K562 (cell line): ENCODE measurements around the gene C12orf43. TPM values are rescaled to one million over a fixed set of nuclear protein-coding genes. Genes with fewer than 3 reads are reported as not detected.

Source experiments
- ATAC-seq: fragments of 200-7000 bp; cut with Tn5 transposase; 3 replicates; pipeline ENCODE4 v1.9.1; 2020; ENCODE audit warnings: moderate library complexity
- BruUV-seq: library from RNA; stranded (reverse); fragments of 400-500 nt; replicated peaks from 2 replicates; lab custom pipeline; 2021; lab: Mats Ljungman, UMichigan
- CTCF ChIA-PET: fragments of 300-600 bp; formaldehyde crosslinking; extraction: SDS; loops from one replicate; lab custom pipeline; 2021; ENCODE audit warnings: low intra/inter-chr PET ratio; lab: Yijun Ruan, JAX
- POLR2A ChIA-PET: fragments of 300-600, 350-650 bp; sonication (Branson Sonifier 250); formaldehyde crosslinking; extraction: SDS; loops from one replicate; lab custom pipeline; 2021; ENCODE audit warnings: antibody characterized with exemption, inconsistent platforms; lab: Yijun Ruan, JAX
- DNase-seq, 4 experiments: peaks; one replicate each; pipeline versions ENCODE4 v3.0.0 to v3.0.0-alpha.2; 2011 to 2018; ENCODE audit warnings: low spot score in 3 of 4, mixed read lengths in 3 of 4; ENCODE audit errors: extremely low read depth in 1 of 4
- FAIRE-seq: peaks from 2 replicates; lab custom pipeline; 2011; peaks lifted over from hg19 to GRCh38; lab: Jason Lieb, UNC
- H2AFZ ChIP-seq: 2 replicates; pipeline ENCODE4 v1.6.0; 2011; ENCODE audit warnings: low read depth, low read length, control low read depth, inconsistent platforms
- H3K27ac ChIP-seq: fragments of 200-600 bp; 3 replicates; pipeline ENCODE4 v1.8.0; 2011; ENCODE audit warnings: low read depth, mild to moderate bottlenecking, control low read depth, inconsistent platforms, low read length, moderate library complexity, mixed read lengths; ENCODE audit errors: extremely low read depth
- H3K27me3 ChIP-seq, 2 experiments: fragments of 300-600 bp in 1 of 2; 2 replicates in 1 of 2; 3 replicates in 1 of 2; pipeline versions ENCODE4 v1.6.0 to v1.8.0; 2011; ENCODE audit warnings: inconsistent platforms in 2 of 2, low read length in 2 of 2, mild to moderate bottlenecking in 1 of 2, mixed read lengths in 1 of 2, moderate library complexity in 1 of 2; ENCODE audit not compliant: control insufficient read depth in 2 of 2, insufficient read depth in 2 of 2
- H3K36me3 ChIP-seq: fragments of 300-600 bp; 3 replicates; pipeline ENCODE4 v1.8.0; 2011; ENCODE audit warnings: mild to moderate bottlenecking, low read length, inconsistent platforms; ENCODE audit not compliant: control insufficient read depth, insufficient read depth
- H3K4me1 ChIP-seq, 2 experiments: fragments of 200-600 bp in 1 of 2; replicated peaks in 1 of 2; 2 replicates in 1 of 2; 3 replicates in 1 of 2; pipeline versions ENCODE4 v1.5.1 to v1.8.0; 2011; ENCODE audit warnings: inconsistent platforms in 2 of 2, low read length in 2 of 2, mild to moderate bottlenecking in 1 of 2, mixed read lengths in 1 of 2, moderate library complexity in 1 of 2; ENCODE audit not compliant: control insufficient read depth in 2 of 2, insufficient read depth in 2 of 2
- H3K4me2 ChIP-seq: 2 replicates; pipeline ENCODE4 v1.6.1; 2011; ENCODE audit warnings: low read length, control low read depth, inconsistent platforms, mixed read lengths; ENCODE audit not compliant: insufficient read depth
- H3K4me3 ChIP-seq: fragments of 200-600 bp; sonication (generic), shearing (Covaris generic); 2 replicates; pipeline ENCODE4 v1.5.1; 2016; ENCODE audit warnings: control low read depth, inconsistent platforms
- H3K79me2 ChIP-seq: fragments of 200-600 bp; 3 replicates; pipeline ENCODE4 v1.8.0; 2011; ENCODE audit warnings: low read length, inconsistent platforms; ENCODE audit not compliant: control insufficient read depth, insufficient read depth
- H3K9ac ChIP-seq, 2 experiments: 2 replicates each; pipeline versions ENCODE4 v1.6.0 to v1.6.1; 2011; ENCODE audit warnings: low read depth in 2 of 2, low read length in 2 of 2, control low read depth in 1 of 2, inconsistent platforms in 1 of 2, mild to moderate bottlenecking in 1 of 2, mixed read lengths in 1 of 2; ENCODE audit not compliant: insufficient read depth in 1 of 2
- H3K9me1 ChIP-seq: one replicate; pipeline ENCODE4 v1.6.0; 2011; ENCODE audit warnings: inconsistent platforms, mild to moderate bottlenecking, low read length, moderate library complexity; ENCODE audit not compliant: control insufficient read depth, insufficient read depth
- H3K9me3 ChIP-seq: replicated peaks from 2 replicates; pipeline ENCODE4 v1.5.1; 2011; ENCODE audit warnings: low read depth, low read length, inconsistent platforms; ENCODE audit not compliant: control insufficient read depth, insufficient read depth
- H4K20me1 ChIP-seq: replicated peaks from 2 replicates; pipeline ENCODE4 v1.6.1; 2011; ENCODE audit warnings: low read length, inconsistent platforms, mixed read lengths; ENCODE audit not compliant: control insufficient read depth, insufficient read depth
- BCLAF1 ChIP-seq, 2 experiments: fragments of 450-650 bp in 1 of 2; IDR thresholded peaks; 2 replicates each; pipeline ENCODE4 v1.6.1; 2011 to 2017; ENCODE audit warnings: low read depth in 2 of 2, antibody characterized with exemption in 1 of 2, borderline replicate concordance in 1 of 2, low read length in 1 of 2, mild to moderate bottlenecking in 1 of 2, mixed read lengths in 1 of 2; ENCODE audit not compliant: control insufficient read depth in 1 of 2
- ELF1 ChIP-seq: fragments of 200-800 bp; sonication (Bioruptor generic); IDR thresholded peaks from 2 replicates; pipeline ENCODE4 v1.6.1; 2016; ENCODE audit warnings: missing genetic modification characterization, missing compliant biosample characterization
- FIP1L1 ChIP-seq: fragments of 200-400 bp; formaldehyde crosslinking; IDR thresholded peaks from 2 replicates; pipeline ENCODE4 v1.6.1; 2018; ENCODE audit warnings: mild to moderate bottlenecking, low read depth, low read length; ENCODE audit not compliant: poor library complexity, severe bottlenecking
- HDGF ChIP-seq: fragments of 450-650 bp; IDR thresholded peaks from 2 replicates; pipeline ENCODE4 v1.6.1; 2016
- JUND ChIP-seq, 2 experiments: IDR thresholded peaks; 2 replicates in 1 of 2; 3 replicates in 1 of 2; pipeline ENCODE4 v1.6.1; 2011; ENCODE audit warnings: borderline replicate concordance in 2 of 2, low read depth in 2 of 2, low read length in 2 of 2, improper control_type of control experiment in 1 of 2, missing biosample characterization in 1 of 2, missing genetic modification characterization in 1 of 2, missing genetic modification reagents in 1 of 2
- MAFK ChIP-seq: IDR thresholded peaks from 2 replicates; pipeline ENCODE4 v1.6.1; 2011; ENCODE audit warnings: low read length, improper control_type of control experiment
- RBM25 ChIP-seq: fragments of 200-400 bp; formaldehyde crosslinking; IDR thresholded peaks from 2 replicates; pipeline ENCODE4 v1.6.1; 2018; ENCODE audit warnings: low read length, low read depth, moderate library complexity; ENCODE audit not compliant: severe bottlenecking
- TRIM28 ChIP-seq: fragments of 450-650 bp; IDR thresholded peaks from 2 replicates; pipeline ENCODE4 v1.6.1; 2017
- TSC22D4 ChIP-seq: fragments of 450-650 bp; IDR thresholded peaks from 2 replicates; pipeline ENCODE4 v1.6.1; 2016; ENCODE audit warnings: missing genetic modification characterization, missing biosample characterization, control low read depth
- ZFP36 ChIP-seq: fragments of 150-350 bp; IDR thresholded peaks from 2 replicates; pipeline ENCODE4 v1.6.1; 2018; ENCODE audit warnings: low read length, low read depth; ENCODE audit not compliant: partially characterized antibody
- ZNF316 ChIP-seq: fragments of 450-650 bp; IDR thresholded peaks from 2 replicates; pipeline ENCODE4 v1.6.1; 2016
- ZNF407 ChIP-seq: fragments of 450-650 bp; IDR thresholded peaks from 2 replicates; pipeline ENCODE4 v1.6.1; 2016; ENCODE audit warnings: low read depth
- WGBS: fragments of 100-300 bp; shearing (Covaris generic); methylation state at CpG from one replicate; pipeline ENCODE4 v1.1.6; 2016; ENCODE audit warnings: low coverage, mixed read lengths; ENCODE audit not compliant: insufficient coverage; ENCODE audit errors: missing lambda C conversion rate; 5-methylcytosine and 5-hydroxymethylcytosine counted together
- in situ Hi-C: fragments of 300-500 bp; cut with MboI; formaldehyde crosslinking; loops from 4 replicates; pipeline ENCODE4 v1.15.0; 2018; ENCODE audit warnings: inconsistent platforms, mixed read lengths
- intact Hi-C: fragments of 100-400 bp; cut with micrococcal nuclease; formaldehyde crosslinking; loops from 2 replicates; pipeline ENCODE4 v1.14.2; 2022
- polyA plus RNA-seq, 8 experiments: library from polyadenylated mRNA; depleted of rRNA in 4 of 8; stranded (reverse) in 5 of 8; unstranded in 3 of 8; fragments of >200 nt; fragmentation: Nextera tagmentation in 2 of 8; fragmentation: Illumina TruSeq in 1 of 8; extraction: Ambion mirVana in 2 of 8; extraction: Trizol in 1 of 8; gene quantifications; 2 replicates each; pipeline versions ENCODE4 v1.2.1 to v1.2.3, GENCODE V29; 2011 to 2014; ENCODE audit warnings: inconsistent platforms in 1 of 8, missing spikeins in 1 of 8
- total RNA-seq, 7 experiments: library from RNA; depleted of rRNA in 6 of 7; stranded (reverse); fragments of >200 nt in 6 of 7; fragmentation: Illumina TruSeq in 2 of 7; extraction: Trizol in 2 of 7; gene quantifications; 2 replicates each; pipeline versions ENCODE4 v1.2.1 to v1.2.3, GENCODE V29; 2011 to 2021; ENCODE audit warnings: low replicate concordance in 1 of 7

Gene C12orf43
- total and polyA plus RNA-seq, 9 of the 15 experiments (the other 6 are each of a cell fraction or from before 2014, with no cell fraction given), result 4.3 to 22.2 (median 16.8) TPM

- no peak overlapping the region for H3K4me2 ChIP-seq
- POLR2A ChIA-PET, result interaction anchor here (1.1 kb wide), 1 partner anchor 16 kb away, joined by 5 read pairs; no protein-coding TSS in a partner anchor
- no peaks in the 10 kb centered on the region for H4K20me1 ChIP-seq
- DNase-seq, result no peak
- H3K27me3 ChIP-seq, result no peaks in the 10 kb centered on the region
- no peak for FAIRE-seq
- ATAC-seq, result no peak
- H3K9me1 ChIP-seq, result no peaks in the 10 kb centered on the region
- no TSS peak for BruUV-seq
- 72% methylated on average over 3 of the region's 5 CpGs for WGBS
- H3K4me1 ChIP-seq, result no peaks in the 10 kb centered on the region; a peak in 3 of 5 replicates
- intact Hi-C loops, result no loop called here
- no peaks in the 10 kb centered on the region for H3K9me3 ChIP-seq
- H3K4me3 ChIP-seq, result no peak overlapping the region
- in situ Hi-C loops, result no loop called here
- no peak overlapping the region for H2AFZ ChIP-seq
- CTCF ChIA-PET, result no interaction called here
- H3K27ac ChIP-seq, result no peak overlapping the region
- H3K36me3 ChIP-seq, result no peaks in the 10 kb centered on the region
- H3K79me2 ChIP-seq, result no peaks in the 10 kb centered on the region
- no peak overlapping the region for H3K9ac ChIP-seq
- TF ChIP-seq TRIM28 (peak; percentile 44; the same call in 1 of the 2 replicates), ZNF407 (0 out of 2 replicates have a peak, but pooled peaks have one; percentile 42), ZNF316 (peak; percentile 18; the same call in 1 of the 2 replicates), JUND (IDR thresholded peaks at IDR 0.05; ENCODE audit: borderline replicate concordance, low read depth, low read length) (no peak), JUND (tag; IDR thresholded peaks at IDR 0.05; ENCODE audit: borderline replicate concordance, low read depth, low read length) (no peak), MAFK (no peak), ELF1 (tag) (no peak), BCLAF1 (IDR thresholded peaks at IDR 0.05; ENCODE audit: borderline replicate concordance in 1 of 2, control insufficient read depth in 1 of 2, low read depth in 2 of 2, low read length in 1 of 2) (no peak), FIP1L1 (no peak), ZFP36 (peak; percentile 23), HDGF (no peak), TSC22D4 (tag) (no peak), RBM25 (peak; percentile 48)
Observed at GRCh38 chr12:120950807-120951206, 65.5 kb downstream of the C12orf43 start.
